Measurements from ENCODE around the gene PTPRC.

Gene PTPRC

DNA sequence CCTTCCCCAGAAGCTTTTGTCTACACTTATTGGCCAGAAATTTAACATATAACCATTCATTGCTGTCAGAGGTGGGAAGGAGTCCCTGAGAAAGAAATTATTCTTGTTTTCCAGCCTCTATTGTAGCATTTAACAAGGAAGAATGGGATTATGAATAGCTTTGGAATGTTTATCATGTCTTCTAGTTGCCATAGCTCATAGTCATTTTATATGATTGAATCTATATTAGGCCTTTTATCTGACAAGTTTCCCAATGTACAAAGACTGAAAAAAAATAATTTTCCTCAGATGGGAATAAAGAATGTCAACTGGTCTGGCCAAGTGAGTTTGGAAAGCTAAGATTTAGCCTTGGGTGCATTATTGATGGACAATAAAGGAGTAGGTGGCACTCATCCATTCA, 28.3 kb downstream of the PTPRC start:
- H3K27ac ChIP-seq: peak overlapping the region in 1 of 21 experiments; percentile 92
- no peak overlapping the region for H3K4me3 ChIP-seq

DNA sequence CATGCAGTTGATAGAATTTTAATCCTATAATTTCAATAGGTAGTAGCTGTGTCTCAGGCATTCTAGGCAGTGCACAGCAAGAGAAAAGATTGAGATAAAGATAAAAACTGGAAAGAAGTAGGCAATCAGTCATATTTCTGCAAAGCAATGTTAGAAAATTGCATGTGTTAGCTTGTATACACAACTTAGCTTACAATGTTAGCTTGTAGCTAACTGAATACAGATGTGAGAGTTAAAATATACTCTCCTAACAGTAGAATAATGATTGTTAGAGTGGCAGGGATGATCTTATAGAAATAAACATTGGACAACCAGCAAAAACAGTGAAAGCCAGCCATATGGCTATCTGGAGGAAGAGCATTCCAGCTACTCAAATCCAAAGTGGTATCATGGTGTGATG, 29.0 kb downstream of the PTPRC start:
- H3K4me3 ChIP-seq: no peak overlapping the region
- H3K27ac ChIP-seq: peak overlapping the region in 3 of 21 experiments; percentile 20 to 92 (median 37)

DNA sequence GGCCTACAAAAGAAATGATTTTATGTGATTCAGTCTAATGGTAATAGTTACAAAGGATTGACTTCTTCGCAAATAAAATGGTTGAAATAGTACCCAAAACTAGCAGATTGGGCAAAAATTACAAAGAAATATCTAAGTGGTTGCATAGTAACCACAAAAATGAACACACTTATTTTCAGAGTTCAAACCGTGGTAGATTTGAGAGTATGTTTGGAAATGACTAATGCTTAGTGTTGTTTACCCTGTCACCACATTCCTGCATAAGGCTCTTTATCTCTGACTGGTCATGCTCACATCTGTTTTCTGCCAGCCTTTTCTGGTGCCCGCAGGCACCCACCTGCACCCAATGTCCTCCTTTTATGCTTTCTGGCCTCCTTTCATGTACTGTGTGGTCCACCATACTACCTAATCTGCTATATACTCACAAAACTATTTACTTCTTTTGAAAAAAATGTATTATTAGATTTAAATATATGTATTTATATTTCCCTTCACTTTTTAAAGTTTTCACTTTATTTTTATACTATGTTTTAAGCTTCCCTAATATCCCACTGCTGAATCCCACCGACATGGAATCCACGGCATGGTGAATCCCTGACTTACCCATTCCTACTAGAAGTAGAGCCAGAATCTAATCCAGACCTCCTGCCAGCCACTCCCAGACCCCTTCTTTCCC, 30.3 kb downstream of the PTPRC start:
- Histone ChIP-seq H3K27ac (peak overlapping the region in 8 of 21 experiments; percentile 12 to 92 (median 36)), H3K4me3 (no peak overlapping the region)

DNA sequence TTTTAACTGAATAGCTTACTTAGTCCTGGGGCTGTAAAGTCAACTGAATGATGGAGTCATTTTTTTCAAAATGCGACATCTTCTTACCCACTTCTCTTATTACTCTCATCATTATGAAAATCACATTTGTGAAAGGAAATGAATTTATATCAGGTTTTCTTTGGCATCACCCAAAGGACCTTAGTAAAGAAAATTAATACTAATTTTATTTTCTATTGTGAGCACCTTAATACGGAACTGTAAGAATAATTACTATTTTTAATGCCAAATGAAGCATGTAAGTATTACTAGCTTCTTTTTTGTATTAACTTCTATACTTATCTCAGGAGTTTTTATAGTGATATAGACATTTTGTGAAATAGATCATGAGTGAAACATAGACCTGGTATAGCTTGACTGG, 30.9 kb downstream of the PTPRC start:
- no peak overlapping the region for H3K4me3 ChIP-seq
- peak overlapping the region in 6 of 21 experiments; percentile 11 to 92 (median 30) for H3K27ac ChIP-seq

DNA sequence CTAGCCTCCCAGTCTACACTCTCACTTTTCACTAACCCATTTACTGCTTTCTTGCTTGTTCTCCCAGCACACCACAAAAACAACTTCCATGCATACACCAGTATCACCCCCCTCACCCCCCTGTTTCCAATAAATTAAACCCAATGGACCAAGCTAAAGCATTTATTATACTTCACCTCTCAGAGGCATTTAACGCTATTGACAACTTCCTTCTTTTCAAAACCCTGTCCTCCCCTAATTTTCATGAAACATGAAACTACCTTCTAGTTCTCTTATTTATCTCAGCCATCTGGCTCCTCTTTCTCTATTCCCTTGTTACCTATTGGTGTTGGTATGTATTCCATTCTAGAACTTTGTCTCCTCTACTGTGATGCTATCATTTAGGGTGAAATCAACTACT, 32.3 kb downstream of the PTPRC start:
- no peak overlapping the region for H3K4me3 ChIP-seq

DNA sequence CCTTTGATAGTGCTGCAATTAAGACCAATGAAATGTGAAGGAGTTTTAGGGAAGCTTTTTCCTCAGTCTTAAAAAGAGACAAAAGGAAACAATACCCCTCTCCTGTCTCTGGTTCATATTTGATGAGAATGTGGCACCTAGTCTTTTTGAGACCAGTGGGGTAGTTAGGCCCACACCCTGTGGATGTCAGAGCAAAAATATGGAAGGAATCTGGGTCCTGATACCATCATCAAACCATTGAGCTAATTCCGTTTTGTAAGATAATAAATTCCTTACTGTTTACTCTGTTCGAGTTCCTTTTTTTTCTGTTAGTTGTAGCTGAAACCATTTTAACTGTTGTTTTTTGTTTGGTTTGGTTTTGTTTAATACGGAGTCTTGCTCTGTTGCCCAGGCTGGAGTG, 33.3 kb downstream of the PTPRC start:
- Histone ChIP-seq H3K4me3 (no peak overlapping the region), H3K27ac (peak overlapping the region in 4 of 21 experiments; percentile 1 to 92 (median 17))

More for the DNA sequence above, 32.3 kb downstream of the PTPRC start:
- peak overlapping the region in 2 of 21 experiments; percentile 14 to 92 for H3K27ac ChIP-seq

DNA sequence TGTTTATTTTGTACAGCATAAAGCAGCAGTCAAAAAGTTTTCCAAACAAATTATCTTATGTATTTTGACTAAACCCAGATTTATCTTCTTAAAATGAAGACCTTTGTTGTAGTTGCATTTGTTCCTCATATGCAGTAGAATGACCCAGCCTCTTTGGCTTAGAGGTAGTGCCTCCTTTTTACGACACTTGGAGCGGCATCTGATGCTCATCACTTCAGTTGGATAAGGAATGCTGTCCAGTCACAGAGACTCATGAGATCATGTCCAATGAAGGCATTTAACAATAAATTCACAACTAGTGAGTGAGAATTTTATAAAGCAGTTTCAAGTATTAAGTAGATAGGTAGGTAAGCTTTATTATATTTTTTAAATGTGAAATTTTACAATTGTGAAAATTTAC, 35.2 kb downstream of the PTPRC start:
- no peak overlapping the region for H3K4me3 ChIP-seq
- H3K27ac ChIP-seq: peak overlapping the region in 1 of 21 experiments; percentile 92

DNA sequence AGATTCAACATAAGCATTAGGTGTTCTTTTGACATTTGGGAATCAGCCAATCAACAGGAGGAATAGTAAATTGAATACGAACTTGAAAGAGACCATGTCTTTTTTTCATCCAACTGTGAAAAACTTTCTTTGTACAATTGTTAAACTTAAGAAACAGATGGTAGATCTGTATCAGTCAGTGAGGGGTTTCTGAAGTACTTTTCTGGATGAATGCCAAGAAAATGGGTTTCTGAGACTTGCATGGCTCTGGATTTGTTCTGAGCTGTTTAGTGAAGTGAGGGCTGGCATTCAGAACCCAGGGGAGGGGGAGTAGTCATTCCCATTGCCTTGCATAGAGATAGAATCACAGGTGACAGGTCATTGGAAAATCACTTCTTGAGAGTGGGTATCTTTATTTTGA, 37.4 kb downstream of the PTPRC start:
- Histone ChIP-seq H3K4me3 (no peak overlapping the region), H3K27ac (peak overlapping the region in 8 of 21 experiments; percentile 9 to 92 (median 43))

DNA sequence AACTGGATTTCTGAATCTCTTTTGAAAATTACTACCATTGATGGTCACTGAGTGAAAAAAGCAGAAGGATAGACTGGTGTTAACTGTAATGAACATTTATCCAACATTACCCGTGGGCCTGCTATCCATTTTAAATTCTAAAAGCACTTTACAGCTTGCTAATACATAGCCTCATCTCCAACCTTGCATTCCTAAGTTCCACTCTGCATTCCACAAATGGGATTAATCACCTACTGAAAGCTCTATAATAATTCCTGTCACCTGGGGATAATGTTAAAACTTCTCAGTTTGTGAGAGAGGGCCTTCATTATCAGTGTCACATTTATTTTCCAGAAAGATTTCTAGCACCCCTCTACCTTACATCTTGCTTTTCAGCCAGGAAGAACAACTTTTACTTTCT, 38.2 kb downstream of the PTPRC start:
- H3K4me3 ChIP-seq: no peak overlapping the region
- peak overlapping the region in 9 of 21 experiments; percentile 19 to 92 (median 56) for H3K27ac ChIP-seq

DNA sequence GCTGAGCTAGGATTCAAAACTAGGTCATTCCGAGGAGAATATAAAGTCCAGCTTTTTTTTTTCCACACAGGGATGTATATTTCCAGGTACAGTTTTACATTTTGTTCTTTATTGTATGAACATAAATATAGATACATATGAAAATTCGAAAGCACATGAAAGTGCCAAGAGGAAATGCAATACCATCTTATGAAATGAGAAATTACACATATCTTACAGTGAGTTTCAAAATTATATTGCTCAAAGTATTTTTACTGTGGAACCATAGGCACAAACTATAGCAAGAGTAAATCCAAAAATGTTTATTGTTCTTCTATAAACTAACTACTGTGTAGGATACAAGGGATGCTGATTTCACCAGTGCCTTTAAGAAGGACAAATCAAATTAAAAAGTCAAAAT, 39.0 kb downstream of the PTPRC start:
- Histone ChIP-seq H3K4me3 (no peak overlapping the region), H3K27ac (peak overlapping the region in 11 of 21 experiments; percentile 12 to 92 (median 77))

DNA sequence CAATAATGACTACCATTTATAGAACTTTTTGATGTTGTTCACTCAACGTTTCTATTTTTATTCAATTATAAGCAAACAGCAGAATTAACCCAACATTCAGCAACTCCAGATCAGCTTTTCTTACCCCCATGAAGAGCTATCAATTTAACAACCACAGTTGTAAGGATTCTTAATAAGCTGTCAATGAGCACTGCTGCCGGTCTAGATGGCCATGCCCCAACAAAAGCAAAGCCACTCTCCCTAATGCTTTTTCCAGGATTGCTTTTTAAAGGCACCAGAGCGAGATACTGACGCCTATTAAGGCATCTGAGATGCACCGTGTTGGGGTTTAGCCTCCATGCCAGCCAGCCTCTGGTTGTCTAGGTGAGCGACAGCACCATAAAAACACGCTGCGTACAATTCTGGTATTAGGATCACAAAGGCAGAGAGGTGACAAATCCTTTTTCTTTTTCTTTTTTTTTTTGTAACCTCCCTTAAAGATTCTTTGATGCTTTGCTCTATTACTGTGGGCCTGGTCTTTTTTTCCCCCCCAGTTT, 39.5 kb downstream of the PTPRC start:
- Histone ChIP-seq H3K4me3 (no peak overlapping the region), H3K27ac (peak overlapping the region in 13 of 21 experiments; percentile 1 to 92 (median 76))

DNA sequence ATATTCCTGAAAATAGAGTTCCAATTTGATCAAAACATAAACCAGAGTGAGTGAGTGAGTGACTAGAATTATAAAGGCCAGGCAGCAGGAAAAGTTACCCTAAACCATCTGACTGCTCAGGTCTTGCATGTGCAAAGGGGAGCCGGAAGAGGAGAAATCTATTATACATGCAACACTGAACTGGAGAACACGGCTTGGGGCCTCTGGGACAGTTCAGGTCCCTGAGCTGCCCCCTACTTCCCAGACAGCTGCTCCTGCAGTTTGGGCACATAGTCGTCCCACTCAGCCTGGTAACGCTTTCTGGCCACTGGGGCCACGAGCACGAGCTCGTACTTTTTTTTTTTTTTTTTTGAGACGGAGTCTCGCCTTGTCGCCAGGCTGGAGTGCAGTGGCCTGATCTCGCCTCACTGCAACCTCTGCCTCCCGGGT, 40.1 kb downstream of the PTPRC start:
- Histone ChIP-seq H3K4me3 (no peak overlapping the region), H3K27ac (peak overlapping the region in 16 of 21 experiments; percentile 1 to 92 (median 71))

DNA sequence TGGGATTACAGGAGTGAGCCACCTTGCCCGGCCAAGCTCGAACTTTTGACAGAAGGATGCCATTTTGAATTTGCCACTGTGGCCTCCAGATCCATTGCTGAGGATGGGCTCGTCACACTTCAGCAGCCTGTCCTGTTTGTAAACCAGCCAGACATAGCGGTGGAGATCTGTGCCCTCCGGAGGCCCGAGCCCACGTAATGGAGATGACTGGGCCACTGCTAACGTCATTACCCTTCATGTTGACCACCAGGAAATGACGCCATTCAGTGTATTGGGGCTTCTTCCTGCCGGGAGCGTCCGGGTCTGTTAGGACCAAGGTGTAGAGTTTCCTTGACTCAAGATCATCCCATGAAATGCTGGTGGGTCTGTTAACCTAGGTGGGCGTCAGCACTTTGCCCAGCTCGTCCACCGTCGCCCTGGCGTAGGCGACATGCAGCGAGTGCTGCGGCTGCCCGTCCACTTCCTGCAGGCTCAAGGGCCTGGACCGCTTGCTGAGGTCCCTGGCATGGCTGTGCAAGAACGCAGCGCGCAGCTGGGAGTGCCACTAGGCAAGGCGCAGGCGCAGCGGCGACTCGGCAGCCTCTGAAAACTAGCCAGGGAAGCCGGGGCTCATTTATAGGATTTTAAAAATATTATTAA, 40.8 kb downstream of the PTPRC start:
- no peak overlapping the region for H3K4me3 ChIP-seq
- H3K27ac ChIP-seq: peak overlapping the region in 19 of 21 experiments; percentile 14 to 92 (median 67)

DNA sequence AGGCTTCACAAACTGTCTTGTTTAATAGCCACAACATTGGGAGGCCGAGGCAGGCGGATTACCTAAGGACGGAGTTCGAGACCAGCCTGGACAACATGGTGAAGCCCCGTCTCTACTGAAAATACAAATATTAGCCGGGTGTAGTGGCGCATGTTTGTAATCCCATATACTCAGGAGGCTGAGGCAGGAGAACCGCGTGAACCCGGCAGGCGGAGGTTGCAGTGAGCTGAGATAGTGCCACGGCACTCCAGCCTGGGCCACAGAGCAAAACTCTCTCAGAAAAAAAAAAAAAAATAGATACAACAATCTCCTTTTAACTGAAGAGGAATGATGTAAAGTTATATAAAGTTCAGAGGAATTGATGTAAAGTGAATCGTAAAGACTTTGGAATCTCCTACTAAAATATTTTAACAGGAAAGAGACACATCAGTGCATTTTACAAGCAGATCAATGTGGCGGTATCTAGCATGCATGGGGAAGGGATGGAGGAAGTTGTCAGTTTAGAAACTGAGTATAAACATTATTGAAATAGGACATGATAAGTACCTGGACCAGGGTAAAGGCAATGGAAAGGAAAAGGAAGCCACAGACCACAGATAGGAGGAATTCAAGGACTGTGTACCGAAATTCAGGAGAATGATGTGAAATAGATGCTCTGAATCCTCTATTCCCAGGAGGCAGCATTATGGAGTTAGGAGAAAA, 41.5 kb downstream of the PTPRC start:
- H3K27ac ChIP-seq: peak overlapping the region in 19 of 21 experiments; percentile 14 to 92 (median 67)
- no peak overlapping the region for H3K4me3 ChIP-seq

DNA sequence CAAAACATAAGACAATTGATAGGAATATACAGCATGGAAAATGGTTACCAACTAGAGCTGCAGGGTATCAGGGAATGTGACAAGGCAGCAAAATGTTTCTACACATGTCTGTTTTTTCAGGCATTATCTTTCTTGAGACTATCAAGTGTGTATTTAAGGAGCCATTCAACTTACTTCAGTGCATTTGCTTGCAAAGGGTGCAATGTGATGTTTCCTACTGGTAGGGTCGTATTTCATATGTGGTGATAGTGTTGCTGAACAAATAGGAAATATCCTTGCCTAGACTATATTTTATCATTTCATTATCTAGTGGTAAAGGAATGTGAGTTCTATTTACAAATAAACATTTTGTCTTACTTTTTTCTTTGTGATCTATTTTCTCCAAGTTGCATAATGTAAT, 42.4 kb downstream of the PTPRC start:
- Histone ChIP-seq H3K27ac (peak overlapping the region in 18 of 21 experiments; percentile 4 to 92 (median 66)), H3K4me3 (no peak overlapping the region)

DNA sequence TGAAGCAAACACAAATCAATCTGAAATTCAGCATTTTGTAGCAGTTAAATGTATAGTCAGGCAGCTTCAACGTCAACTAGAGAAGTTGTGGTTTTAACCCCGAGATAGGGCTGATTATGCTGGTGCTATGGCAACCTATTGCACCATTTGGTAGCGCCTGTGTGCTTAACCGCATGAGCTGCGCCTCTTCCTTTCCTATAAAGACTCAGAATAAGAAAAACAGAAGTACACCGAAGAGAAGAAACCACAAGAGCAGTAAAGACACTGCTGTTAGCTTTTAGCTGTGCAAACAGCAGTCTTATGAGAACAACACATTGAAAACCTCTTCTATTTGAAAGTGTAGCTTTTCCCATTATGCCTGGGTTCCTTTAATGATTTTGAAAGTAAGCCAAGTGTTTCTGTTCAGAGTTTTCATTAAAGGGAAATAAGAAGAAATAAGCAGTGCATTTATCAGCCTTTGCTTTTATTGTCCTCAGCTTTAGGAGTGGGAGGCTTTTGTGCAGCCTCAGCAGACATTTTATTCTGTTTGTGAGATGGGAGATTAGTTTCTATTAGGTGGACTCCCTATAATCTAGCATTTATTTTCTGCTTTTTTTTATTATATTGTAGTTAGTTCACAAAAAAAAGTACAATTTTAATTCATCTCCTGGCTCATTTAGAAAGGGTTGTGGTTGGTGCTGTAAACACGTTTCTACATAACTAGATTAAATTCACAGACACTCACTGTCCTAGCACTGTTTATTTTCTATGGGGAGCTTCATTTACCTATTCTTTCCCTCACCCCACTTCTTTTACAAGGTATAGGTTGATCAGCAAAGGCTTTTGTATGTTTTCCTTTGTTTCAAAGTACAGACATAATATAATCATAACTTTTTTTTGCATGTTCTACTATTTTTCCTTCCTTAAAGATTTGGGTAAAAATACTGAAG, 43.3 kb downstream of the PTPRC start:
- Histone ChIP-seq H3K4me3 (no peak overlapping the region), H3K27ac (peak overlapping the region in 19 of 21 experiments; percentile 17 to 92 (median 72))

DNA sequence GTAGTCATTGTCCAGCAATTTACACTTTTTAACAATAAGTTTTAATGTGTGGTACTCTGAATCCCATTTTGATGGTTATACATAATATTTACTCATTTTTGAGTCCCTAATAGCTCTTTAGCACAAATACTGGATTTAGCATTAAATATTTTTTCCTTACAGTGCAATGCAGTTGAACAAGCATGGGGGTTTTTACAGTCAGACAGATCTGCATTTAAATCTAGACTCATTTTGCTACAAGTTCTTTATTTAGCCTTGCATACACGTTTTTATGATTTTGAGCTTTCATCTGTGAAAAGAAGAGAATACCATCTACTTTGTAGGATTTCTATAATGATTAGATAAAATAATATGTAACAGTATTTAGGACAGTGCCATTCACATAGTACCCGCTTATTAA, 44.0 kb downstream of the PTPRC start:
- Histone ChIP-seq H3K4me3 (no peak overlapping the region), H3K27ac (peak overlapping the region in 18 of 21 experiments; percentile 31 to 92 (median 74))

DNA sequence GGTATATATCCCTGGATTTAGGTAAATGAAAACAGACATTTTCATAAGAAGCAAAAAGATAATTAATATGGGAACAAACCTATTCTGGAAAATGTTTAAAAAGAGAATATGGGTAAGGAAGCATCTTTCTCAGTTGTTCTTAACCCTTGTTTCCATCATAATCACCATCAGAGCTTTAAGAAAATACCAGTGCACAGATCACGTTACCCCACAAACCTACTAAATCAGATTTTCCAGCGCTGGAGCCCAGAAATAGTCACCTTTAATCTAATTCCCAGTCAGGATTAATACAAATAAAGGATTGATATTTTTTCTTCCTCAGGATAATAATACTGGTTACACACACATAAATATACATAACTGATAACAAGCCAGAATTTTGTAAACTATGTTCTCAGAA, 44.6 kb downstream of the PTPRC start:
- Histone ChIP-seq H3K27ac (peak overlapping the region in 15 of 21 experiments; percentile 31 to 92 (median 76)), H3K4me3 (no peak overlapping the region)

All from skin epidermis (tissue), 12 donors.